Karpas-422 (cell line): ENCODE measurements around the gene MAP3K20. TPM values are rescaled to one million over a fixed set of nuclear protein-coding genes. Genes with fewer than 3 reads are reported as not detected.
"Not testable (repeated sequence)": the region's sequence is repeated elsewhere in the genome, so short reads cannot be mapped to it uniquely, and the experiment has no call there.

ENCODE experiments used
- DNase-seq: peaks from one replicate; pipeline ENCODE4 v3.0.0-alpha.2; 2015
- H2AFZ ChIP-seq: fragments of 200-600 bp; sonication (generic); 2 replicates; pipeline ENCODE4 v1.6.1; 2014; ENCODE audit warnings: antibody characterized with exemption, low read length, mixed read lengths
- H3K27ac ChIP-seq: fragments of 200-600 bp; sonication (generic); 2 replicates; pipeline ENCODE4 v1.5.1; 2014; ENCODE audit warnings: mild to moderate bottlenecking, low read length, moderate library complexity
- H3K27me3 ChIP-seq: fragments of 200-600 bp; sonication (generic); 2 replicates; pipeline ENCODE4 v1.6.1; 2014; ENCODE audit warnings: low read length, mixed read lengths
- H3K36me3 ChIP-seq: fragments of 200-600 bp; sonication (generic); 2 replicates; pipeline ENCODE4 v1.6.1; 2014; ENCODE audit warnings: low read length, mixed read lengths; ENCODE audit not compliant: insufficient read depth
- H3K4me1 ChIP-seq: fragments of 200-600 bp; sonication (generic); 2 replicates; pipeline ENCODE4 v1.6.1; 2014; ENCODE audit warnings: mild to moderate bottlenecking, low read length, mixed read lengths
- H3K4me2 ChIP-seq: fragments of 200-600 bp; sonication (generic); 2 replicates; pipeline ENCODE4 v1.6.1; 2014; ENCODE audit warnings: low read length, low read depth, mild to moderate bottlenecking; ENCODE audit not compliant: poor library complexity, severe bottlenecking
- H3K4me3 ChIP-seq: fragments of 200-600 bp; sonication (generic); 2 replicates; pipeline ENCODE4 v1.5.1; 2014; ENCODE audit warnings: mild to moderate bottlenecking, antibody characterized with exemption, low read length, mixed read lengths
- H3K79me2 ChIP-seq: fragments of 200-600 bp; sonication (generic); 2 replicates; pipeline ENCODE4 v1.6.1; 2014; ENCODE audit warnings: mild to moderate bottlenecking, low read length, mixed read lengths
- H3K9ac ChIP-seq: fragments of 200-600 bp; sonication (generic); 2 replicates; pipeline ENCODE4 v1.6.0; 2014; ENCODE audit warnings: low read length
- H3K9me2 ChIP-seq: fragments of 200-600 bp; sonication (generic), shearing (Covaris generic); replicated peaks from 2 replicates; pipeline ENCODE4 v1.6.0; 2014; ENCODE audit warnings: mild to moderate bottlenecking, low read length, moderate library complexity; ENCODE audit not compliant: insufficient read depth
- H3K9me3 ChIP-seq: fragments of 300-700, 200-600 bp; sonication (generic); 2 replicates; pipeline ENCODE4 v1.6.1; 2014; ENCODE audit warnings: low read length, mixed read lengths
- H4K20me1 ChIP-seq: fragments of 200-600 bp; sonication (generic); 2 replicates; pipeline ENCODE4 v1.6.1; 2014; ENCODE audit warnings: mild to moderate bottlenecking, antibody characterized with exemption, low read length, low read depth; ENCODE audit not compliant: insufficient read depth
- total RNA-seq: library from RNA; depleted of rRNA; stranded (reverse); fragments of >200 nt; shearing (Covaris generic); gene quantifications from 2 replicates; pipeline ENCODE4 v1.2.3, GENCODE V29; 2014; ENCODE audit warnings: low replicate concordance

The MAP3K20 gene
- total RNA-seq, 1 experiment from 2014 or later, result 0.34 TPM

GRCh38 chr2:173118395-173118794, 42.7 kb downstream of the MAP3K20 start:
- DNase-seq, result no peak
- Histone ChIP-seq H3K9ac (no peak overlapping the region), H3K27me3 (no peaks in the 10 kb centered on the region), H4K20me1 (no peaks in the 10 kb centered on the region), H3K9me2 (no peaks in the 10 kb centered on the region), H3K4me3 (no peak overlapping the region), H2AFZ (no peak overlapping the region), H3K27ac (no peak overlapping the region), H3K79me2 (no peaks in the 10 kb centered on the region), H3K9me3 (no peaks in the 10 kb centered on the region), H3K4me2 (no peak overlapping the region), H3K4me1 (no peaks in the 10 kb centered on the region), H3K36me3 (no peaks in the 10 kb centered on the region)

- Histone ChIP-seq H4K20me1 (no peaks in the 10 kb centered on the region), H3K36me3 (no peaks in the 10 kb centered on the region), H3K79me2 (no peaks in the 10 kb centered on the region), H3K4me1 (no peaks in the 10 kb centered on the region), H3K9me2 (no peaks in the 10 kb centered on the region), H3K27ac (no peak overlapping the region), H2AFZ (no peak overlapping the region), H3K4me3 (no peak overlapping the region), H3K9me3 (no peaks in the 10 kb centered on the region), H3K27me3 (no peaks in the 10 kb centered on the region), H3K9ac (no peak overlapping the region), H3K4me2 (no peak overlapping the region)
- no peak for DNase-seq
Measured at GRCh38 chr2:173119069-173119807, 43.6 kb downstream of the MAP3K20 start.

GRCh38 chr2:173119944-173120343, 44.3 kb downstream of the MAP3K20 start:
- Histone ChIP-seq H3K4me2 (no peak overlapping the region), H3K4me3 (no peak overlapping the region), H3K9ac (no peak overlapping the region), H2AFZ (no peak overlapping the region), H4K20me1 (no peaks in the 10 kb centered on the region), H3K36me3 (no peaks in the 10 kb centered on the region), H3K27me3 (no peaks in the 10 kb centered on the region), H3K79me2 (no peaks in the 10 kb centered on the region), H3K4me1 (no peaks in the 10 kb centered on the region), H3K9me3 (no peaks in the 10 kb centered on the region), H3K9me2 (no peaks in the 10 kb centered on the region), H3K27ac (no peak overlapping the region)
- no peak for DNase-seq

- Histone ChIP-seq H3K9me3 (no peaks in the 10 kb centered on the region), H3K36me3 (no peaks in the 10 kb centered on the region), H4K20me1 (no peaks in the 10 kb centered on the region), H3K9ac (no peak overlapping the region), H3K27me3 (no peaks in the 10 kb centered on the region), H3K27ac (no peak overlapping the region), H3K4me3 (no peak overlapping the region), H3K4me2 (no peak overlapping the region), H3K79me2 (no peaks in the 10 kb centered on the region), H3K9me2 (no peaks in the 10 kb centered on the region), H3K4me1 (no peaks in the 10 kb centered on the region), H2AFZ (no peak overlapping the region)
- no peak for DNase-seq
Measured at GRCh38 chr2:173122936-173123335, 47.3 kb downstream of the MAP3K20 start.

- no peaks in the 10 kb centered on the region for H3K4me1 ChIP-seq
- no peak overlapping the region for H3K4me2 ChIP-seq
- H3K27ac ChIP-seq, result no peak overlapping the region
- H3K27me3 ChIP-seq, result no peaks in the 10 kb centered on the region
- no peaks in the 10 kb centered on the region for H3K36me3 ChIP-seq
- no peak overlapping the region for H3K9ac ChIP-seq
- no peak overlapping the region for H3K4me3 ChIP-seq
- DNase-seq, result no peak
- H2AFZ ChIP-seq, result no peak overlapping the region
- H3K9me2 ChIP-seq, result no peaks in the 10 kb centered on the region
- H4K20me1 ChIP-seq, result no peaks in the 10 kb centered on the region
- H3K79me2 ChIP-seq, result no peaks in the 10 kb centered on the region
- no peaks in the 10 kb centered on the region for H3K9me3 ChIP-seq
Measured at GRCh38 chr2:173124441-173124840, 48.8 kb downstream of the MAP3K20 start.

GRCh38 chr2:173126819-173127218, 51.2 kb downstream of the MAP3K20 start:
- no peak overlapping the region for H3K4me2 ChIP-seq

GRCh38 chr2:173128132-173128531, 52.5 kb downstream of the MAP3K20 start:
- H3K36me3 ChIP-seq, H3K27ac ChIP-seq, H3K4me2 ChIP-seq, DNase-seq, H3K27me3 ChIP-seq, H3K4me3 ChIP-seq, H3K4me1 ChIP-seq, H3K79me2 ChIP-seq, H3K9ac ChIP-seq, H3K9me3 ChIP-seq, H4K20me1 ChIP-seq, H3K9me2 ChIP-seq, H2AFZ ChIP-seq: not testable (repeated sequence)

More at GRCh38 chr2:173126819-173127218, 51.2 kb downstream of the MAP3K20 start:
- Histone ChIP-seq H3K9ac (no peak overlapping the region), H3K27ac (no peak overlapping the region), H2AFZ (no peak overlapping the region), H3K36me3 (no peaks in the 10 kb centered on the region), H3K4me3 (no peak overlapping the region), H3K9me3 (no peaks in the 10 kb centered on the region), H3K4me1 (no peaks in the 10 kb centered on the region), H3K79me2 (no peaks in the 10 kb centered on the region), H3K27me3 (no peaks in the 10 kb centered on the region), H3K9me2 (no peaks in the 10 kb centered on the region), H4K20me1 (no peaks in the 10 kb centered on the region)
- DNase-seq, result no peak

- Histone ChIP-seq H3K79me2 (no peaks in the 10 kb centered on the region), H3K9me2 (no peaks in the 10 kb centered on the region), H3K4me2 (no peak overlapping the region), H3K27me3 (no peaks in the 10 kb centered on the region), H3K4me1 (no peaks in the 10 kb centered on the region), H3K36me3 (no peaks in the 10 kb centered on the region), H3K9ac (no peak overlapping the region), H2AFZ (no peak overlapping the region), H3K9me3 (no peaks in the 10 kb centered on the region), H4K20me1 (no peaks in the 10 kb centered on the region), H3K4me3 (no peak overlapping the region), H3K27ac (no peak overlapping the region)
- no peak for DNase-seq
Measured at GRCh38 chr2:173130496-173131465, 55.1 kb downstream of the MAP3K20 start.
